ENCODE results near the gene TOR1AIP1.

The TOR1AIP1 gene

GRCh38 chr1:179935909-179936496 lies 53.9 kb downstream of the TOR1AIP1 start:
- TF ChIP-seq REST (IDR thresholded peaks at IDR 0.05; ENCODE audit: insufficient read depth in 1 of 2, low read depth in 2 of 2, low read length in 2 of 2) (no peak), FOXP2 (optimal IDR thresholded peaks at IDR 0.05; ENCODE audit: borderline replicate concordance, extremely low read depth, extremely low read length, insufficient read depth) (no peak), TAF1 (IDR thresholded peaks at IDR 0.05; ENCODE audit: borderline replicate concordance, insufficient read depth, low read length) (no peak), POLR2AphosphoS5 (IDR thresholded peaks at IDR 0.05; ENCODE audit: low read depth, low read length) (no peak)

GRCh38 chr1:179937668-179938254 lies 55.7 kb downstream of the TOR1AIP1 start:
- TF ChIP-seq FOXP2 (optimal IDR thresholded peaks at IDR 0.05; ENCODE audit: borderline replicate concordance, extremely low read depth, extremely low read length, insufficient read depth): no peak
- TF ChIP-seq REST (IDR thresholded peaks at IDR 0.05; ENCODE audit: insufficient read depth in 1 of 2, low read depth in 2 of 2, low read length in 2 of 2): no peak
- TF ChIP-seq TAF1 (IDR thresholded peaks at IDR 0.05; ENCODE audit: borderline replicate concordance, insufficient read depth, low read length): no peak
- no peak for TF ChIP-seq POLR2AphosphoS5 (IDR thresholded peaks at IDR 0.05; ENCODE audit: low read depth, low read length)
- TF ChIP-seq SIN3A (IDR thresholded peaks at IDR 0.05; ENCODE audit: borderline replicate concordance, insufficient read depth, low read length): no peak

- TF ChIP-seq REST (IDR thresholded peaks at IDR 0.05; ENCODE audit: insufficient read depth in 1 of 2, low read depth in 2 of 2, low read length in 2 of 2) (no peak), FOXP2 (optimal IDR thresholded peaks at IDR 0.05; ENCODE audit: borderline replicate concordance, extremely low read depth, extremely low read length, insufficient read depth) (no peak)
These were observed 56.7 kb downstream of the TOR1AIP1 start for GRCh38 chr1:179938752-179939151.

- no peak for TF ChIP-seq SIN3A (IDR thresholded peaks at IDR 0.05; ENCODE audit: borderline replicate concordance, insufficient read depth, low read length)
- TF ChIP-seq POLR2AphosphoS5 (IDR thresholded peaks at IDR 0.05; ENCODE audit: low read depth, low read length): no peak
- no peak for TF ChIP-seq TAF1 (IDR thresholded peaks at IDR 0.05; ENCODE audit: borderline replicate concordance, insufficient read depth, low read length)
- TF ChIP-seq FOXP2 (optimal IDR thresholded peaks at IDR 0.05; ENCODE audit: borderline replicate concordance, extremely low read depth, extremely low read length, insufficient read depth): no peak
- TF ChIP-seq REST (IDR thresholded peaks at IDR 0.05; ENCODE audit: insufficient read depth in 1 of 2, low read depth in 2 of 2, low read length in 2 of 2): no peak
These were observed 57.9 kb downstream of the TOR1AIP1 start for GRCh38 chr1:179939941-179940340.

GRCh38 chr1:179941454-179941853 lies 59.4 kb downstream of the TOR1AIP1 start:
- TF ChIP-seq SIN3A (IDR thresholded peaks at IDR 0.05; ENCODE audit: borderline replicate concordance, insufficient read depth, low read length): no peak
- TF ChIP-seq TAF1 (IDR thresholded peaks at IDR 0.05; ENCODE audit: borderline replicate concordance, insufficient read depth, low read length): no peak
- TF ChIP-seq FOXP2 (optimal IDR thresholded peaks at IDR 0.05; ENCODE audit: borderline replicate concordance, extremely low read depth, extremely low read length, insufficient read depth): no peak

Measured in PFSK-1 (cell line).